GM15510 (cell line): ENCODE data around the gene LIG1.

Source experiments
- POLR2A ChIP-seq: IDR thresholded peaks from 3 replicates; pipeline ENCODE4 v1.6.1; 2011; ENCODE audit warnings: borderline replicate concordance; ENCODE audit not compliant: insufficient read length; ENCODE audit errors: extremely low read depth

The LIG1 gene

DNA sequence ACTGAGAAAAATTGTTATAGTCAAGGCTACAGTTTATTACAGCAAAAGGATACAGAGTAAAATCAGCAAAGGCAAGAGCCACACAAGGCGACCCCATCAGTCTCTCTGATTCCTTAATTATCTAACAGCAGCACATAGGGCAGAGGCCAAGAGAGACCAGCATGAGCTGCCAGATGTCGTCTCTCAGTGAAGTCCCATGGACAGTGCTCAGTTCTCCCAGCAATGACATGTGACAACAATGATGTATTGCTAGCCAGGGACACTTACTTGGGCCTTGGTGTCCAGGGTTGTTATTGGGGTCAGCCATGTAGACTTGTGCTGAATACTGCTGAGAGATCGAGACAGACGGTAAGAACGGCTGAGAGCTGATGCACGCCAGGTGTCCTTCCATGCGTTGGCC is 22.6 kb upstream of the LIG1 start:
- no peak for TF ChIP-seq POLR2A

DNA sequence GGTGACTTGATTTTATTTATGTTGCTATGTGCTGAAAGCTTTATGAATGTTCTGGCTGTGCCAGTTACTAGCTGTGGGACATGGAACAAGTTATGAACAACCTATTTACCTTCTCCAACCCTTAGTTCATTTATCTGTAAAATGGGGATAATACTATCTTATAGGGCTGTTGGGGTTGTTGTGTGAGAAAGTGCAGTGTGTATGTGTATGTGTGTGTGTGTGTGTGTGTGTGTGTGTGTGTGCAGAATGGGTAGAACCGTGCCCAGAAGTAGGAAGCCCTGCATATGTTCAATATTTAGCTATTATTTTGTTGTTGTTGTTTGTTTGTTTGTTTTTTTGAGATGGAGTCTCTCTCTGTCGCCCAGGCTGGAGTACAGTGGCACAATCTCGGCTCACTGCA is 20.7 kb upstream of the LIG1 start:
- no peak for TF ChIP-seq POLR2A

GRCh38 chr19:48190288-48190884 is 20.2 kb upstream of the LIG1 start:
- no peak for TF ChIP-seq POLR2A

DNA sequence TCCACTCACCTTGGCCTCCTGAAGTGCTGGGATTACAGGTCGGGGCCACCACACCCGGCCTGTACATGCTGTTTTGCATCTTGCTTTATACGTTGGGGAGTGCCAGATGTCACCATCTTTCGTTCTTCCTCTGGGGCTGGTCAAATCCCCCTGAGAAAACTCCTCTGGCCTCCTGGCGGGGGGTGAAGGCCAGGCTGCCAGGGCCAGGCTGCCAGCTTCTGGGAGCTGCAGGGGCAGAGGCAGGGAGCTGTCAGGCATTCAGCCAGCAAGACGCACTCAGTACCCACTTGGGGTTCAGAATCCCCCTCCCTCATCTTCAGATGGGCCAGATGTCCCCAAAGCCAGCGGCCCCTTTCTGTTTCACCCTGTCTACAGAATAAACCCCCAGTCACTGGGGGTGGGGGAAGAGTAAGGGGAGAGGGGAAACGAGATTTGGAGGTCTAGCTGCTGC is 16.4 kb upstream of the LIG1 start:
- TF ChIP-seq POLR2A: no peak

- no peak for TF ChIP-seq POLR2A
These were observed 15.9 kb upstream of the LIG1 start for GRCh38 chr19:48186015-48186414.

DNA sequence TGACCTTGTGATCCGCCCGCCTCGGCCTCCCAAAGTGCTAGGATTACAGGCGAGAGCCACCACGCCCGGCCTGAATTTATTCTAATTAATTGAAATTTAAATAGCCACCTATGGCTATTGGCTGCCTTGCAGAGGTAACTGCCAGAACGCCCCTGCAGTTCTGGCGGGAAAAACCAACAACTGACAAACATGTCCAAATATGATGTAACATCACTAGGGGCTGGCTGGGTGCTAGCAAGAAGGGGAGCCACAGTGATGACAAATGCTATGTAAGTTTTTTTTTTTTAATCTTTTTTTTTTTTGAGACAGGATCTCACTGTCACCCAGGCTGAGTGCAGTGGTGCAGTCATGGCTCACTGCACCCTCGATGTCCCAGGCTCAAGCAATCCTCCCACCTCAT is 13.2 kb upstream of the LIG1 start:
- TF ChIP-seq POLR2A: no peak

GRCh38 chr19:48182434-48182833 is 12.3 kb upstream of the LIG1 start:
- TF ChIP-seq POLR2A: no peak

- TF ChIP-seq POLR2A: no peak
These were observed 11.4 kb upstream of the LIG1 start for GRCh38 chr19:48181505-48181904.

DNA sequence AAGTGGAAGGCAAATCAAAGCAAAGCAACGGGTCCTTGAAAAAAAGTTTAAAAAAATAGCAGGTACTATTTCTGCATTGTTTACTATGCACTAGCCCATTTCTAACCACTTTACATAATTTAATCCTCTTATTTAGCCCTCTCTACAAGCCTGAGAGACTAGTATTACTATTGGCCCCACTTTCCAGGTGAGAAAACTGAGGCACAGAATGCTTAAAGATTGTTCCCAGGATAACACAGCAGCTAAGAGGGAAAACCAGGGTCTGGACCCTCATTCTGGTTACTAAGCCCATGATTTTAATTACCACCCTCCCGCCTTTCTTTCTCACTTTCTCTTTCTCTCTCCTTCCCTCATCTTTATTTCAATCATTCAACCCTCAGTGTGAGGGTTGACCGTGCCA is 6.1 kb upstream of the LIG1 start:
- TF ChIP-seq POLR2A: no peak

DNA sequence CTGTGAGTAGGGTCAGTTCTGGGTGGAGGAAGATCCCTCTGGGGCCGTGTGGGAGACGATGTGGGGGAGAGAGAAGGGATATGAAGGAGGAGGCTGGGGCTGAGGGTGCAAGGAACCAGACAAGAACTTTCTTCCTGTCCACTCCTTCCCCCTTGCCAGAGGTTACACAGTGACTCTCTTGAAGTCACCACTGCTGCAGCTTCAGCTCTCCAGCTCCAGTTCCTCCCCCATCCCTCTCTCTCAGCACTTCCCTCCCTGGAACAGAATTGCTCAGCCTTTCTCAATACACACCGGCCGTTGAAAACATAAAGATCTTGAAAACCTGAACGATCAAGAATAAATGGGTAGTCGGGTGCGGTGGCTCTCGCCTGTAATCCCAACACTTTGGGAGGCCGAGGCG is 5.4 kb upstream of the LIG1 start:
- no peak for TF ChIP-seq POLR2A

GRCh38 chr19:48174445-48175030 is 4.4 kb upstream of the LIG1 start:
- no peak for TF ChIP-seq POLR2A

DNA sequence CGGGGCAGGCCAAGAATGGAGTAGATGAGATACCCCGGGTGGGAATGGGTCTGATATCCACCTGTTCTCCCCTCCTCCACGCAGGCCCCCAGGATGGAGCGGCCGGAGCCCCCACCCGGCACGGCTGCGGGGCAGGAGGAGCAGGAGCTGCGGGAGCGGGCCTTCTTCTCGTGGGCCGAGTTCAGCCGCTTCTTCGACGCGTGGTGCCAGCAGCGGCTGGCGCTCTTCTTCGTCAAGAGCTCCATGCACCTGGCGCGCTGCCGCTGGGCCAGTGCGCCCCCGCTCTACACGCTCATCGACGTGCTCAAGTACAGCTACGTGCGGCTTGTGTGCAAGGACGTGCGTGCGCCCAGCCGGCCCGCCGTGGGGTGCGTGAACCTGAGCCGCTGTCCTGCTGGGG is 1.6 kb upstream of the LIG1 start:
- TF ChIP-seq POLR2A: no peak

DNA sequence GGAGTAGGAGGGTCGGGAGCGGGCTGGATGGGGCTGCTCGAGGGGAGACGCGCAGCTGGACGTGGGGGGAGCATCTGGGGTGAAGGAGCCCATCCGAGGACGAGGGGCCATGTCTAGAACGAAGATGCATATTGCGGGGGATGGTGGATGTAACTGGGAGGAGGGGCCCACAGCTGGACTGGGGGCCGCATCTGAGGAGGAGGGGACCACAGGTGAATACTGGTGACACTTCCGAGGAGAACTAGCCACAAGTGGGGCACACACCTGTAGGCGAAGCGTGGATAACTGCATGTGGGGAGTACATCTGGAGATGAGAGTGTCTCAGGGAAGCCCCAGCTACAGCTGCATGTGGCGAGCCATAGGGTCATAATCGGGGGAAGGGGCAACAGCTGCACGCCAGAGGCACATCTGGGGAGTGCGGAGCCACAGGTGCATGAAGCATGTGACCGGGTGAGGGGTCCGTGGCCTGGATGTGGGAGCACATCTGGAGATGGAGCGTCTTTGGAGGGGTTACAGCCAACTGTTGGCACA is 738 bp upstream of the LIG1 start:
- no peak for TF ChIP-seq POLR2A

DNA sequence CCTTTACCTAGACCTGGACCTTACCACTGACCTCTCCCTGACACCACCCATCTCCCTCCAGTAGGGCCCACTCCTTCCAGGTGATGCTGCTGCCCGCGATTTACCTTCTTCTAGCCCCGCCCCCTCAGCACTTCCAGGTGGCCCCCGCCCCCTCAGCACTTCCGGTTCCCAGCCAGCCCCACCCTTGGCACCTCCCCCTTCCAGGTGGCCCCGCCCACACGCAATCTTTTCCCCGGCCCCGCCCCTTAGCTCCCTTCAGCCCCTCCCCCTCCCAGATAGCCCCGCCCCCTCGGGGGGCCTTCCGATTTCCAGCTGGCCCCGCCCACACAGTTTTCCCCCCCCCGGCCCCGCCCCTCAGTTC is 586 bp downstream of the LIG1 start:
- no peak for TF ChIP-seq POLR2A

DNA sequence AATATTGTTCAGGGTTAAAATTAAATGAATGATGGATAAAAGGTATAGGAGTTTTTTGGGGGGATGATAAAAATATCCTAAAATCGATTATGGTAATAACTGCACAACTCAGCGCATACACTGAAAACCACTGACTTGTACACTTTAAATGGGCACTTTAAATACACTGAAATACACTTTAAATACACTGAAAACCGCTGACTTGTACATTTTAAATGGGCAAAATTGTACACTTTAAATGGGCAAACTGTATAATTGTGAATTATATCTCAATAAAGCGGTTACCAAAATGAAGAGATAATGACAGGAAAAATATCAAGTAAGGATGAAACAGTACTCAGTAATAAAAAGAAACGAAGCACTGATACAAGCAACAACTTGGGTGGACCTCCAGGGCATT is 1.5 kb downstream of the LIG1 start:
- TF ChIP-seq POLR2A: no peak

DNA sequence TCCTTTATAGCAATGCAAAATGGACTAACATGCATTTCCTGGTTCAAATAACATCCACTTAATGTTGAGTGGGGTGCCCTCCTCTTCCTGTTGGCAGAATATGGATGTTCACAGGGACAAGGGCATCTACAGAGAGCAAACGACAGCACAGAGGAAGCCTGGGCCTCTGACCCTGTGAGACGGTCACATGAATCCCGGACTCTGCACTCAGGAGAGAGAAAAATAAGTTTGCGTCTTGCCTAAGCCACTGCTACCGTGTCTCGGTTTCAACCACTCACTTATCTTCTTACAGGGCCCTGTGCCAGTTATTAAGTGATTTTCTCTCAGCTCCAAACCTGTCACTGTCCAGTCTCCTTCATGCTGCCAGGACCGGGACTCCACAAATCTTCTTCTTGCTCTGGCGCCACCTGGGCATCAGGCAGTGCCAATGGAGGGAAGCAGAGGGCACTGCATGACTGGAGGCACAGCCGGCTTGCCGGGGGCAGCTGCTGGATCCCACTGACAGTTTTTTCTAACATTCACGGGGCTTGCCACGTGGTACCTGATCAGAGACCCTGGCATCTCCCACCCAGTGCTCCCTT is 11.8 kb downstream of the LIG1 start:
- TF ChIP-seq POLR2A: no peak
